NCI-H128 (cell line): ENCODE data around the gene ASCC1.

Experiments
- DNase-seq: peaks from one replicate; lab custom pipeline; 2025; ENCODE audit not compliant: unreplicated experiment; lab: John Stamatoyannopoulos, UW

Gene ASCC1

DNA sequence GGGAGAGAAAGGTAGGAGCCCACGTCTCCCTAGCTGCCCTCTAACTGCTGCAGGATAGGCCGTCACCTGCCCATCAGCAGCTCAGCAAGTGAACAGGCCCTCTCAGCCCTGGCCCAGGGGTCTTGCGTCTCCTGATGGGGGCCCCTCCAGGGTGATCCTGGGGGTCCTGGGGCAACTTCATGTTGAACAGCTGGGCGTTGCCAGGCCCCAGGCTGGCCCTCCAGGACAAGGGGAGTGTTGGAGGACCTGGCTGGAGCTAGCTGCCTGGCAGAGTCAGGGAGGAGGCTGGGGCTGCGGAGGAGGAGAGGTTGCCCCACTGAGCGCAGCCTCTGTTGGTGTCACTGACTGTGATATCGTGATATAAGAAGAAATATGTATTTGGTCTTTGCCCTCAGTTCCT is 162.4 kb downstream of the ASCC1 start:
- no peak for DNase-seq

DNA sequence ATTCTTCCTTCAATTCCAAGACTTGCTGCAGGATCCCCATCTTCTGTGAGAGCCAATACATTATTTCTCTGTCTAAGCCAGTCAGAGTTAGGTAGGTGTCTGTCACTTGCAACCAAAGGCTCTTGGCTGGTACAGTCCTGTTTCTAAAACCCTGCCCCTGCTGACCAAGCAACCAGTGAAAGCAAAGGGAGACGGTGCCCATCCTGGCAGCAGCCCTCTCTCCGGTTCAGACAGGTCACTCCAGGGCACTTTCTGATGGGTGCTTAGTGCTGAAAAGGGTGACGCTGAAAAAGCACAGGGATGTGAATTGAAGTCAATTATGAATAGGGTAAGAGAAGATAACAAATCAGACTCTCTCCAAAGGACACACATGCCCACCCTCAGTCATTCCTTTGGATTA is 165.2 kb downstream of the ASCC1 start:
- DNase-seq: no peak

DNA sequence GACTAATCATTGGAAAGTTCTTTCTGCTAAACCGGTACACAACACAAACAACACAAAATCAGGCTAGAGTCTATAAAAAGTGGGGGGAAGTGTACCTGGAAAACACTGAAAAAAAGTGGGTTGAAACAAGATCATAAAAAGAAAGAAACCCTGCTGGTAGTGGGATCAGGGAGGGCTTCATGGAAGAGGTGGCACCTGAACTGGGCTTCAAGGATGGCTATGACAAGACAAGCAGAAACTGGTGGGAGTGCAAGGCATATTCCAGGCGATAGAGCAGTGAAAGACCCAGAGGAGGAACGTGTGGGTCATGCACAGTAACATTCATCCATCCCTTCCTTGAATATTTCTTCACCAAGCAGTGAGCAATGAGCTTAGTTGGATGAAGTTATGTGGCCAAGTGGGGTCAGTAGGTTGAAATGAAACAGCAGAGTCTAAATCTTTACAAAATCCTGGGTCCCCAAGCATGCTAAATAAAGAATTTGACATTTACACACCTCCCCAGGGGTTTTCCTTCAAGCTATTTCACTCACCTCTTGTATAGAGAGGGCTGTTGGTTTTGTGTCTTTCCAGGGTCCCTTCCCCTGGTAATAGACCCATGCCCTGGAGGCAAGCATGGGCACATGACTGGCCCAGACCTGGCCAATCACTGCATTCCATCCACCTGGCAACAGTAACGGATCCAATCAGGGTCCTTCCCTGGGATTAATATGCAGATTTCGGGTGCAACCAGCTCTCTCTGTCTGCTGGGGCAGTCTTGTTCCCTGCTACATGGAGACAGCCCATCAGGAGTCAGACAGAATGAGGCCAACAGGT is 165.9 kb downstream of the ASCC1 start:
- DNase-seq: no peak

DNA sequence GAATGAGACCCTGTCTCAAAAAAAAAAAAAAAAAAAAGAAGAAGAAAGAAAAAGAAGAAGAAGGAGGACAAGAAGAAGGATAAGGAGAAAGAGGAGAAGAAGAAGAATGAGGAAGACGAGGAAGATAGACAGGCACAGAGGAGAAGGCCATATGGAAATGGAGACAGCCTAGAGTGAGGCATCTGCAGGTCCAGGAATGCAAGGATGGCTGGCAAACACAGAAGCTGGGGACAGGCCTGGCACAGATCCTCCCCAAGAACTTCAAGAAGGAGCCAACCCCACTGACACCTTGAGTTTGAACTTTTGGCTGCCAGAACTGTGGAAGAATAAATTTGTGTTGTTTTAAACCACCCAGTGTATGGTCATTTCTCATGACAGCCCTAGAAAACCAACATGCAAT is 166.6 kb downstream of the ASCC1 start:
- DNase-seq: no peak

DNA sequence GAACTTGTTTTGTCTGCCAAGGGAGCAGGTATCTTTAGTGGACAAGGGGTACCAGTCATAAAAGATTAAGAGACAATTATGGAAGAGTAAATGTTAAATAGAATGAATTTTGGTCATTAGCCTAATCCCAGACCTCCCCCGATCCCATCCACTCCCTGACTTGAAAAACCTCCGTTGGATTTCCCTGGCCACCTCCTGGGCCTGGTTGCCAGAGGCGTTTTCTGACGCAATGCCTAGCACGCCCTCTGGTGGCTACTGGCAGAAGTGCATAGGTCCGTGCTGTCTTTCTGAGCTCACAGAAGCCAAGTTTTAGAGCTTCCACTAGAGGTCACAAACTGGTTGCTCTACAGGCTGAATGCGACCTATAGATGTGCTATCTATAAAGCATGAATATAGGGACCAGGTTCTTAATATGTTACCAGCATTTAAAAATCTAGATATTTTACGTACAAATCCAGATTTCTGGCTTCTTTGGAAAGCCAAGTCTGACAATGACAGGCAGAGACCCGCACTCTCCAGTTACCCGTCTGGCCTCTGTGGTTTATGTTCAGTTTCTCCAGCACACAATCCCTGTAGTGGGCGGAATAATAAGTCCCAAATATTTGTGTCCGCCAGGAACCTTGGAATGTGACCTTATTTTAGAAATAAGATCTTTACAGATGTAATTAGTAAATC is 167.5 kb downstream of the ASCC1 start:
- peak; percentile 89 for DNase-seq
